GM19455 (cell line): ENCODE data around the gene NCF2.

Experiments
- ATAC-seq: cut with Tn5 transposase; IDR thresholded peaks from one replicate; pipeline ENCODE4 v1.9.1; 2021; ENCODE audit not compliant: unreplicated experiment

The NCF2 gene

DNA sequence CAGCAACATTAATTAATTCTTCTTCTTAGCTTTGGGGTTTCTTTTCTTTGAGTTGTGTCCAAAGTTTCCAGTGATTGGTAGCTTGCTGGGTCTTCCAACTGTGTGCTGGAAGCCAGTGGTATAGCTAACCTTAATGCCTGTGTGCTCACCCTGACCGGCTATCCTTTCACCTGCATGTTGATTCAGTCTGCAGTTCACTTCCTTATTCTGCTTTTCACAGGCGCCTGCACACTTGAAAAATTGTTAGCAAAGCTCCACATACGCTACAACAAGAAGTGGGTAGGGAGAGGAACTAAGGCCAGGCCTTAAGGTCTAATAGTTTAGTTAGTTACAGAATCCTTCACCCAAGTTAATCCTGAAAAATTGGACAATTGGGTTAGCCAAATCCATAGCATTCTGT, 35.7 kb downstream of the NCF2 start:
- ATAC-seq = no peak

DNA sequence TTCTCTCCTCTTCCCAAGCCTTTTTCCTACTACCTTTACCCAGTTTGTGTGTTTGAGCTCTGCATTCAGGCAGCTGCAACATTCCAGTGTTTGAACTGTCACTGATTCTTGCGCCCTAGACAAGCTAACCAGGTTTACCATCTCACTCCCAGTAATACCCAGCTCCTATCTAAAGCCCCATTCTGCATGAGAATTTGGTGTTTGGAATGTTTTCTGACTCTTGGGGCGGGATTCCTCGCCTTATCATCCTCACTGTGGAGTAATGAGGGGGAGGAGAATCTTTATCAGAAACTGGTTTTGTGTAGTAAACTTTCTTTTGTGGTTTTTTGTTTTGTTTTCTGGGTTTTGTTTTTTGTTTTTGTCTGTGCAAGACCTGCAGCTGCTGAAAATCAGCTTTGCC, 36.5 kb downstream of the NCF2 start:
- no peak for ATAC-seq

DNA sequence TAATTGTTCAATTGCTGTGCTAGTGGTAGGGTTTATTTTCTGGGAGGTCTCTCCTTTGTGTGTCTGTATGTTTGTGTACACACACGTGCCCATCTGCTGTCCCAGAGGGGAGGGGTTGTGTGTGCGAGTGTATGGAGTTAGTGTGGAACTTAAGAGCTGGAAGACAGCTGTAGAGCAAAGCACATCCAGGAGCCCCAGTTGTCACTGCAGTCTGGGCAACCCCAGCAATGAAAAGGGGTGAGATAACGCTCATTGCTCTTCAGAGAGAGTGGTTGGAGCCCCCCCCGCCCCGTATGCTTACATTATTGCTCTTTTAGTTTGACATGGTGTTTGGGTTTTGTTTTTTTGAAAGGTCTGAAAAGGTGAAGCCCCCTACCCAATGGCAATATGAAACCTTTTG, 36.9 kb downstream of the NCF2 start:
- ATAC-seq = no peak

DNA sequence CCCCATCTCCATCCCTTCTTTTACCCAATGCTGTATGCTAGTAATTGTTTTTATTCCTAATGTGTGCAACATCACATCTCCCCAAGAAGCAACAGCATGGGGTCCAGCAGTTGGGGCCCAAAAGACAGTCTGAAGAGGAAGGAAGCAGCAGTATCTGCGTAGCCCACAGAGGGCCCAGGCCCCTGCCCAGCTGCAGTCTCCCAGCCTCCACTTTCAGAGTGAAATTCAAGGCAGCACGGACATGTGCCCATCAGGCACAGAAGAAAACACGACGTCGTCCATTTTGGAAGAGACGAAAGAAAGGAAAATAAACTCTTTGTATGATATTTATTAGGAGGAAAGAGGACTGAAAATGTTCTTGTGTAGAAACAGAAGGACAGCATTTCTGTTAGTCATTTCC, 37.4 kb downstream of the NCF2 start:
- ATAC-seq = no peak

DNA sequence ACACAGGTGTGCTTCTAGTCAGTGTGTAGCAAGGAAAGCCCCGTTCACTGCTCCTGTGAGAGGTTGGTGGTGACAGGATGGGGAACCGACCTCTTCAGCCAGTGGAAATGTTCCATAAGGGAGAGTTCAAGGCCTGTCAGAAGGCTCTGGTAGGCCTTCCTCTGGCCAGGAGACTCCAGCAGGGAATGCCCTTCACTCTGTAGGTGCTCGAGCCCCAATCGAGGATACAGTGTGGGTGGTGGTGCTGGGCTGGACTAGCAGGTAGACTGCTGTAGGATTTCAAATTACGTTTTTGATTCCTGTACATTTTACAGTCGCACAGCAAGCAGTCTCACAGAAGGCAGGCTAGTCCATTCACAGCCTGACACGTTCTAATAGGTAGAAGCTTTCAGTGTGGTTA, 37.8 kb downstream of the NCF2 start:
- ATAC-seq = no peak

DNA sequence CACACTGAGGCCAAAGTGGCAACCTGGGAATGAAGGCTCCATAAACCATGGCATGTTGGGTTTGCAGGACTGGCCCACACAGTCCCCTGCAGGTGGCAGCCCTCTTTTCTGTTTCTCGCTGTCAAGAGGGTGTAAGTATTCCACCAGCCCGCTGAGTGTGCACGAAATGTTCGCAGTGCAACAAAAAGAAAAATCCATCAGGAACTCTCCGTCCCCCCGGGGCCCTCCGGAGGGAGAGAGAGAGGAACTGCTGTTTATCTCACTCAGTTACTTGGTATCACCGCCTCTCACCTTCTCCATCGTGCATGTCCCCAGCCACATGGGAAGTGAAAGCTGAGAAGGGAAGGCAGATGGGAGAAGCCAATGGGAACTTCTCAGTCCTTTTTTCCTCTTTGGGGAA, 38.3 kb downstream of the NCF2 start:
- ATAC-seq = no peak

DNA sequence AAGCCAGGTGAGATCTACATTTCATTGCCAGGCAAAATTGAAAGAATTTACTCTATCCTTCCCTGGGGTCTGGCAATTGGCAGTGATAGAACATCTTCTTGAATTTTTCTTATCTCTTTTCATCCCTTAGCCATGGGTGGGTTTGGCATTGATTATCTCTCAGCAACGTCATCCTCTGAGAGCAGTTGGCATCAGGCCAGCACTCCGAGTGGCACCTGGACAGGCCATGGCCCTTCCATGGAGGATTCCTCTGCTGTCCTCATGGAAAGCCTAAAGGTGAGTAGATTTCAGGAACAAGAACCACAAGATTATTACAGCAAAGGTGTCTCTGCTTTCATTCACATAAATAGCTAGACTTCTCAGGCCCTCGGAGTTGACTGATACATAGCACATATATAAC, 39.3 kb downstream of the NCF2 start:
- ATAC-seq = no peak

DNA sequence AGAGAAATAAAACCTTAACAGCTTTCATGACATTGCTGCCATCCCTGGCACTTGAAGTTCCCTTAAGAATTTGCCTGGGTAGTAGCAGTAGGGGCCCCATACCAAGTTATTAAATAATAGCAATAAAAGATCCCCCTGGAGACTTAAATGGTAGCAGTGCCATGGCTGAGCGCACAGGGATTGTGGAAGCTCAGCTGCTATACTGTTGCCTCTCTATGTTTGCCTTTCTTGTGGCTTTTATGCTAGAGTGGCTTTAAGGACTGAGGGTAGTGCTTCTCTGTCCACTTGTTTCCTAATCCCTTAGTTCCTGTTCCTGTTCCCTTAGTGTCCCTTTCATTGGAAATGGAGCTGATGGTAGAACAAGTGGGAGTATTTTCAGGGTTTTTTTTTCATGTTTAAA, 42.1 kb downstream of the NCF2 start:
- ATAC-seq = no peak

DNA sequence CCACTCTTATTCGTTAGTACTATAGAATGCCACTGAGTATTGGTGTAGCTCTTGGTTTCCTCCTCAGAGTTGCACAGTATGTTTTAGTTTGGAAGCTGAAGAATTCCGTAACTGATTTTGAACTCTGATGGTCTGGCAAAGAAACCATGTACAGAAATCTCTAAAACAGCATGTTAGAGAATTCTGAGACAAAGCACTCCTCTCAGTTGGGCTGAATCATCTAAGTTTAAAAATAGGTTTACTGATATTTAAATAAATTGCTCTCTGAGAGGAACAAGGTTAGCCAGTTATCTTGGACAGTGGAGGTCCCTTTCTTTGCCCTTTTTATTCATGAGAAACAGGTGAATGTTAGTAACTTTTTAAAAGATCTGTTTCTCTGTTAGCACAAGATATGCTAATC, 43.8 kb downstream of the NCF2 start:
- ATAC-seq = no peak

DNA sequence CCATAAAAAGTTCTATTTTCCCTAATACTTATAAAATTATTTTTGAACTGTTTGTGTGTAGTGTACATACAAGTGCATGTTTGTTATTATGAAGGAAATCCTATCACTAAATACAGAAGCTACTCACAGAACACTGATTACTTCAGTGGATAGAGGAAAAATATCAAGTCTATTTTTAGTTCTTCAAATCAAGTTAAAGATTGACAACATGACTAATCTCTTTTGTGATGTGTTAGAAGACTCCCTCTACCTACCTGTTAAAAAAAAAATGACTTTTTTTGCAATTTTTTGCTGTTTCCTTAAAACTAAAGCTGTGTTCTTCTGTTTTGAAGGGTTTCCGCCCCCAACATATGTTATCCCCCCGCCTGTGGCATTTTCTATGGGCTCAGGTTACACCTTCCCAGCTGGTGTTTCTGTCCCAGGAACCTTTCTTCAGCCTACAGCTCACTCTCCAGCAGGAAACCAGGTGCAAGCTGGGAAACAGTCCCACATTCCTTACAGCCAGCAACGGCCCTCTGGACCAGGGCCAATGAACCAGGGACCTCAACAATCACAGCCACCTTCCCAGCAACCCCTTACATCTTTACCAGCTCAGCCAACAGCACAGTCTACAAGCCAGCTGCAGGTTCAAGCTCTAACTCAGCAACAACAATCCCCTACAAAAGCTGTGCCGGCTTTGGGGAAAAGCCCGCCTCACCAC, 45.5 kb downstream of the NCF2 start:
- no peak for ATAC-seq

DNA sequence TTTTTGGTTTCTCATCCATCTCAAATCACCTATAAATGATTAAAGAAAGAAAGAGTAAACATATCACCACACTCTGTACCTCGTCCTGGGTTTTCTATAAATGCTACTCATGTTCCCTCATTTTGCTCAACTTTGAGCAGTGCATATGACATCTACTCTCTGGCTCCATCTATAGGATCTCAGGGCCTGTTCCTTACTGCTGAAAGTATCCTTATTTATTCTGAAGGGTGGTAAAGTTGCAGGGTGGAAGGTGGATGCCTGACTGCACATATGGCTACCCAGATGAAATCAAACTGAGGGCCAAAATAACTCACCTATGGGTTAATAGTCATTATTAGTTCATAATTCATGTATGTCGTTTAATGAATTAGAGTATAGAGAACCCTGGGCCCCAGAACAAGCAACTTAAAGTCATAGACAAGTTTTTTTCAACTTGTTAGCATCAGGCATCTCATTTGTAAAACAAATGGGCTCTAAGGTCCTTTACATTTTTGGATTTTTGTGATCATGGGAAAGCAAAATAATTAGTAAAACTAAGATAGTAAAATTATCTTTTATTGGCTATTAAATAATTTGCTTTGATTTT, 46.5 kb downstream of the NCF2 start:
- ATAC-seq = no peak

DNA sequence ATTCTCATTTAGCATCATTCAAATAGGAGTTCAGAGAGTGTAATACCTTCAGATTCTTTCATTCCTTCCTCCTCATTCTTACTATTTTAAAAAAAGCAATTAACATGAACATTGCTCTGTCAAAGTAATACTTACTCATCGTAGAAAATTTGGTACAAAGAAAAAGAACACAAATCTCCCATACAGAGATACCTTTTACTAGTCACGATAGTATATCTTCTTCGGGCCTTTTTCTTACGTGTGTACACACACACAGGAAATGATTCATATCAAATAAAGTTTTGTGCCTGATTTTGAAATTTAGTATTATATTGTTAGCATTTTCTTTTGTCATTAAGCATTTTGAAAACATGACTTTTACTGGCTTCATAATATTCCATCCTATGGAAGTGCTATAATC, 52.9 kb downstream of the NCF2 start:
- no peak for ATAC-seq

DNA sequence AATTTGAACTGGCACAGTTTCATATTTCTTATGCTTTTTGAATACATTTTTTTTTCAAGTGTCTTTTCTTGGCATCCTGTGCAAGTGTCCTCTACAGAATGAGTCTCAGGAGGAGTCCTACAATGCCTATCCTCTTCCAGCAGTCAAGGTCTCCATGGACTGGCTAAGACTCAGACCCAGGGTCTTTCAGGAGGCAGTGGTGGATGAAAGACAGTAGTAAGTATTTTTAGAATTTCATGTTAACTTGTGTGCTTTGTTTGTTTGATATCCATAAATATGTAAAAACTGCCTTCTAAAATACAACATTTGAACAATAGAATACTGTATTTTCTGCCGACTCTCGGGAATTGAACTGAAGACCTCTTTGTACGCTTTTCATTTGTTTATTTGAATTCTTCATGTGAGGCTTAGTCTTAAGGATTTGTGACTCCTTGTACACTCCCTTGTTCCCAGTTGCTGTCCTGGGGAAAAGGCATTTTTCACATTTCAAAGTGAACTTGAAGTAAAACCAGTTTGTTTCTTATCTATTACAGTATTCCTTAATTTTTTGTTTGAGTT, 56.6 kb downstream of the NCF2 start:
- ATAC-seq = no peak

DNA sequence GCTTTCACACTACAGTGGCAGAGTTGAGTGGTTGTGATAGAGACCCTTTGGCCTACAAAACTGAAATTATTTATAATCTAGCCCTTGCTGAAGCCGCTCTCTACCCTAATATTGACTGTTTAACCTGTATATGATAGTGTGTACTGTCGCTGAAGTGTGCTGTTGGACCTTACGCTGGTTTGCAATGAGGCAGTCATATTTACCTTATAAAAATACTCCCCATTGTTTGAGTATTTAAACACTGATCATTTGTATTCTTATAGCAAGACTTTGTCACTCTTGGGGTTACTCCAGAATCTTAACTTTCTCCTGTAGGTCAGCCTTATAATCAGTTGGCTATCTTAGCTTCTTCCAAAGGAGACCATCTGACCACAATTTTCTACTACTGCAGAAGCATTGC, 61.7 kb downstream of the NCF2 start:
- no peak for ATAC-seq

DNA sequence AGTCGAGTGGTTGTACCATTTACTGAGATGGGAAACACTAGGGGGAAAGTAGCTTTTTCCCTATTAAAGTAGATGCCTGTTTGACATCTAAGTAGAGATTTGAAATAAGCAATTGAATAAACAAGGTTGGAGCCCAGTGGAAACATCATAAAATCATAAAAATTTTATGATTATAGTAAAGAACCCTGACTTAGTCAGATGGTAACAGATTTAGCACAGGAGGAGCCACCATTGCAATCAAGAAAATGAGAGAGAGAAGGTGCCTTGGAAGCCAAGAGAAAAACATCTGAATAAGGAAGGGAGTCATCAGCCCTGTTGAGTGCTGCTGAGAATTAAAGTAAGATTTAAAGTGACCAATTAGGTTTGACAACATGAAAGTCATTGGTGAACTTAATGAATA, 68.2 kb downstream of the NCF2 start:
- no peak for ATAC-seq

DNA sequence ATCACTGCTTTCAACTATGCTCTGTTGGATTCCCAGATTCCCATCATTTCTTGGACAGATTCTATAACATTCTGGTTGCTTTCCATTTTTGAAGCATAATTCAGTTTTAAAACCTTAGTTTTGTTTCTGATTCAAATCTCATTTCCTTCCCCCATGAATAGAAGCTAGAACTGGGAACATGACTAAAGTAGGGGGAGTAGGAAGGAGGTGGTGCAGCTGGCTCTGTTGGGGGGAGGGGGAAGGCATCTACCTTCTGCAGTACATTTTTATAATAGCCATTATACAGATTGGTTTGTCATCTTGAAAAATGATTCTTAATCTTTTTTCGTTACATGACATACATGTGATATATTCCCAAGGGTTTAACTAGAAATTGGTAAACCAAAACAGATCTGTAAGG, 69.9 kb downstream of the NCF2 start:
- no peak for ATAC-seq

DNA sequence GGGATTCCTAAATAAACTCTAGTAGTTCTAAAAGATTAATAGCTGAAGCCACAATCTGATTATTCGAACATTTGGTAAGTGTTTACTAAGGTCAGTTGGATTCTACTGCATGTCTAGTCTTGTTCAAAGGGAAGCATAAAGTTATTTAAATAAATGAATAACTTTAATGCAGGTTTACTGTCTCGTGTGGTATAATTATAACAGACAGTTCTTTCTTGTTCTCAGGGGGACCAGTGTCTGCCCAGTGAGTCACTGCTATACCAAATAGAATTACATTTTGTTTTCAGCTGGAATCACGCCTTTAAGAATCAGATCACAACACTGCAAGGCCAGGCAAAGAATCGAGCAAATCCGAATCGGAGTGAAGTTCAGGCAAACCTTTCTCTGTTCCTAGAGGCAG, 72.9 kb downstream of the NCF2 start:
- ATAC-seq = no peak

DNA sequence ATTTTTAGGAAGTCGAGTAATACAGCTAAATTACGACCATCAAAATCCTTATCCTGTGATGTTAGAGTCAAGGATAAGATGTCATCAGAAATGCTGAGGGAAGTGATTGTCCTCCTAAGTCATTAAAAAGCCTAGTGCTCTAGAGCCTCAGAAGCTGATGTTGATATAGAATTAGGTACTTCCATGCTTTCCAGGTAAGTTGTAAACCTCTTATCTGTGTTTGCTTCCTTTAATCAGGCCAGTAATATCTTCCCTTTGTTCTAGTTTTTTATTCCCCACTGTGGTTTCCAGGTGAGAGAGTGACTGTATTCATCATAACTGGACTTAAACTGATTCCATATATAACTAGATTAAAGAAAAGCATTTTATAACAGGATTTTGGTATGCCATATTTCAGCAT, 73.5 kb downstream of the NCF2 start:
- ATAC-seq = no peak

DNA sequence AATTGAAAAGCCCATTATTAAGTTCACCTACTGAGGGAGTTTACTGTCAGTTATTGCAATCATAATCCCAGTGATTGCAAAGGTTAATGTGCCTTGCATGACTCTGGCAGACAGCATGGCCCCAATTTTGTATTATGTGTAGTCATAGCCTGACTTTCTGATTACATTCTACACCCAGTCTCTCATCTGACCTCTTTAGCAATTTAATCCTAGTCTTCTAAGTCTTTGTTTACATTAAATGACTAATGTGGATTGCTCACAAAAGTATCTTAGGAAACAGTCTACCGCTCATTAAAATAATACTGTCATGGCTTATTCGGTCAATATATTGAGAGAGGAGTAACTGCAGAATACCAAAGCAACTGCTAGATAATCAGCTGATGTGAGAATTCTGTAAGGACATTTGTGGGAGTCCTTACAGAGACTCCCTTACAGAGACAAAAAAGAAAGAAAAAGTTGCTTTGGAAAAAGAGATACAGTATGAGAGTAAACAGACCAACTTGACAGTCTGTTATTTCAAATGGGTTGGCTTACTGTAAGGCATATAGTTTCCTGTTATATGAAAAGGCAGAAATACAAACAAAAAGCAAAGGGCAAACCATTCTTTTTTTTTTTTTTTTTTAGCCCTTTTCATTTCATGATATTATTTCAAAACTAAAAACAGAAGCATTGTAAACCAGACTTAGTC, 75.1 kb downstream of the NCF2 start:
- no peak for ATAC-seq

DNA sequence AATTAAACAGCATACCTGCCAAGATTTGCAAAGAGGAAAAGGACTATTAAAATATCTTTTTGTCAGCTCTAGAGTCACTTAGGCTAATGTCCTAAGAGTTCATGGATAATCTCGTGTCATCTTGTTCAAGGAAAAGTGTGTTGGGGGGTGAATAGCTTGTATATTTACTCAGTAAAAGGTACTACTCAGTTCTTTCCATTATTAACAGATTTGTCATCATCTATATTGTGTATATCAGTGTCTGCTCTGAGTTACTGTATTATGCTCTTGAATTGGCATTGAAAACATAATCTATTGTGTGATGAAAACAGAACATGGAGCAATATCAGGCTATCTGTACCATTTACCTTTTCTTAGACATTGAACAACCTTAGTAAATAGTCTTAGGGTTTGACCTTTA, 76.0 kb downstream of the NCF2 start:
- ATAC-seq = no peak

DNA sequence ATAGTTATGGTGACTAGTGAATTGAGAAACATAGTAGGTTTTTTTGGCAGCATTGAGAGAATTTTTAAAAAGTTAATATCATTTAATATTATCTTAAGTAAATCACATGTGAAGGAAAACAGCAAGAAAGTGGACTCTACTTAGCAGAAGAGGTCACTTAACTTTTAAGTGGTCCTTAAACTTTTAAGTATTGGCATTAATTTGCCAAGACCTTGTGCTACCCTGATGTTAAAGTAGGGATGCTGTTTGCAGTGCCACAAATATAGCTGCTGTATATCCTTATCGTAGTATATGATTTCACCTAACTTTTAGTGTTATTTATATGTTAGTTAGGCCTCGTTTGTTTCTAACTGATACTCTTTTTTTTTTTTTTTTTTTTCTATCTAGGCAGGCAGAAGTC, 77.8 kb downstream of the NCF2 start:
- no peak for ATAC-seq

DNA sequence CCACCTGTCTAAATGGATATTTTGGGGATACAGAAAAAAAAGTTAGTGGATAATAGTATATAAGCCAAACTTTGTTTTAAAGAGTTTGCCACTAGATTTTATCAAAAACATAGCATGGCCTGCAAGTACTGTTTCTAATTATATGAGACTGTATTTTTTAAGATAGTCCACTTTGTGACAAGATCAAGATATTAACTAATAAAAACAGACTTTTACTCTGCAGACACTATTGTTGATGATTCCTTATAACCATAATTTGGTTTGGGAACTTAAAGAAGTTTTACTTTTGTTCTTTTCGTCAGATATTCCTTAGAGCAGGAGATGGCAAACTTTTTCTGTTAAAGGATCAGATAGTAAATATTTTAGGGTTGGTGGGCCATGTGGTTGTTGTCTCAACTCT, 81.6 kb downstream of the NCF2 start:
- no peak for ATAC-seq
